CD4-positive, alpha-beta T cell treated with Interleukin-21 for 1 hour (primary cell): ENCODE measurements around the gene COP1.

ENCODE experiments used
- DNase-seq: peaks from one replicate; pipeline ENCODE4 v3.0.0-alpha.2; 2020

COP1 gene

GRCh38 chr1:175947771-175948170 is 259.3 kb downstream of the COP1 start:
- no peak for DNase-seq

GRCh38 chr1:175944591-175944990 is 262.5 kb downstream of the COP1 start:
- no peak for DNase-seq

GRCh38 chr1:175941164-175941563 is 265.9 kb downstream of the COP1 start:
- DNase-seq = no peak

- no peak for DNase-seq
Measured at GRCh38 chr1:175936736-175937135, 270.4 kb downstream of the COP1 start.

- DNase-seq = no peak
Measured at GRCh38 chr1:175935566-175936115, 271.4 kb downstream of the COP1 start.

- DNase-seq = no peak
Measured at GRCh38 chr1:175935166-175935565, 271.9 kb downstream of the COP1 start.

GRCh38 chr1:175933801-175934200 is 273.3 kb downstream of the COP1 start:
- DNase-seq = no peak

DNA sequence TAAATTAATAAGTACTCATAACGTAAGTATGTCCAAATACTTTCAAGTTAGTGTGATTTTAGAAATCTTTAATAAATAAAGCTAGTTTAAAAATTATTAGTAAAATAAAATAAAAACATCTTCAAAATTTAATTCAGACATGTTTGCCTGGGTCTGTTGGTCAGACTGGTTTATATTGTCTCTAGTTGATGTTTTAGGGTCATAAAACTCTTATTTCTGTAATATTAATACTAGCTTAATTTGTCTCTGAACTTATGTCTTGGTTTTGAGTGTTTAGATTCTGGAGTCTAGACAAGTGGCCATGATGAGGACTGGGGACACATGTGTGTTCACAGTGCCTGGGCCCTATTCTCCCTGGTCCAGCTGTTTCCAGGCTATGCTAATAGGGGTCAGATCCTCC is 279.1 kb downstream of the COP1 start:
- DNase-seq = no peak

- no peak for DNase-seq
Measured at GRCh38 chr1:175922254-175922881, 284.7 kb downstream of the COP1 start.

DNA sequence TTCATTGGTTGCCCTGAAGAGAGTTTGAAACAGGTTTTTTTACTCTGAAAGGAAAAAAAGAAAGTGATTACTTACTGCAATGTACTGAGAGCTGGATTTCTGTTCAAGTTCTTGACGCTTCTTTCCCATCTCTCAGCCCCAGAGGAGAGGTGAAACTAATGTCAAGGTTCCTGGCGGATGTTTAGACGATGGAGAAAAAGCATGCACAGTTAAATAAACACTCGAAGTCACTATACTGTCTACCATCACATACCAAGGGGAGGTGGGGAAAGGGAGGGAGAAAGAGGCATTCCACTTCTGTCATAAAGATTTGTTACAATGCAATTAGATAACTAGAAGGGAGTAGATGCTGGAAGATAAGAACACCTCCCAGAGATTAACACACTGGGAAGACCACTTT is 286.7 kb downstream of the COP1 start:
- DNase-seq = no peak

DNA sequence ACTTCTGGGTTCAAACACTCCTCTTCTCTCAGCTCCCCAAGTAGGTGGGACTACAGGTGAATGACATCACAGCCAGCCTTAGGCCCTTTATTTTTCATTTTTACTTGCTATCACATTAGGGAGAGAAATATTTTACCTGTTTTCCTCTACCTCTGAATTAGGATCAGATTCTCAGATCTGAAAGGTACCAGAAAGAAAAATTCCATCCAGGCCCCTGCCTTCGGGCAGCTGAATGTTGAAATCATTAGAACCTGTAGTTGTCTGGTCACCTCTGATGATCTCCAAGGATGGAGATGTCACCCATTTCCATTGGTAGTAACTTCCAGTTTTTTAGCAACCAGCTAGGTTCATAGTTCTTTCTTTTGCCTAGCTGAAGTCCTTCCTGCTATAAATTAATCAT is 288.1 kb downstream of the COP1 start:
- DNase-seq = no peak

GRCh38 chr1:175918364-175918801 is 288.7 kb downstream of the COP1 start:
- no peak for DNase-seq

GRCh38 chr1:175914115-175914514 is 293.0 kb downstream of the COP1 start:
- no peak for DNase-seq

- DNase-seq = no peak
Measured at GRCh38 chr1:175911138-175911537, 295.9 kb downstream of the COP1 start.

- DNase-seq = no peak
Measured at GRCh38 chr1:175906370-175906769, 300.7 kb downstream of the COP1 start.

- DNase-seq = no peak
Measured at GRCh38 chr1:175904808-175905207, 302.3 kb downstream of the COP1 start.

GRCh38 chr1:175902281-175902680 is 304.8 kb downstream of the COP1 start:
- DNase-seq = no peak

DNA sequence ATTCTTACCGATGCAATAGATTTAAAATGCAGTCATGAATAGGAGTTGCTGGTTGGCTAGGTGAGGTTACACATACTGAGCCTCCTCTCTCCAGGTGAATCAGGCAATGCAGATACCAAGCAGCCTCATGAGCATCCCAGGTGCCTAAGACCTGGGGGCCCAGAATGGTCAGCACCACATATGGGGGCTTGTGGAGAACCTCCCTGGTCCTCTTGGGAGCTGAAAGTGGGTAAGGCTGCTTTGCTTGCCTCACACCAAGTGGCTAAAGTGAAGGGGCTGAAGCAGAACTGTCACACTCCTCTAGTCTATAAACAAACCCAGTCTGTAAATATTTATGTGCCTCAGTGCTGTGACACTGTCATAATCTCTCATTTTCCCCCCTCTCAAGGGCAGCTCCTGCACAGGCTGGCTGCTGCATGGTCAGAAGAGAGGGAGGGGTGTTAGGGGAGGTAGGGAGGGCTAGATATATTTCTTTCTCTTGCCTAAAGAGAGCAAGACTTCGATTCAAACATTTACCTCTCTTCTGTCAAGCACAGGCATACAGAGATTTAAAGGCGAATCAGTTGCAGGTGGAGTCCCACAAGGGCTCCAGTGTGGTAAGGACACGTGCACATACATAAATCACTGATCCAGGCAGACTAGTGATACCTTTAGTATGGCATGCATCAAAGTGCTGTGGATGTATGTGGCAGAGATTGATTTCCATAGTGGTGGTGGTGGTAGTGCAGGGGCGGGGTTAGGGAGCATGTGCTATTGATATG is 305.8 kb downstream of the COP1 start:
- no peak for DNase-seq

DNA sequence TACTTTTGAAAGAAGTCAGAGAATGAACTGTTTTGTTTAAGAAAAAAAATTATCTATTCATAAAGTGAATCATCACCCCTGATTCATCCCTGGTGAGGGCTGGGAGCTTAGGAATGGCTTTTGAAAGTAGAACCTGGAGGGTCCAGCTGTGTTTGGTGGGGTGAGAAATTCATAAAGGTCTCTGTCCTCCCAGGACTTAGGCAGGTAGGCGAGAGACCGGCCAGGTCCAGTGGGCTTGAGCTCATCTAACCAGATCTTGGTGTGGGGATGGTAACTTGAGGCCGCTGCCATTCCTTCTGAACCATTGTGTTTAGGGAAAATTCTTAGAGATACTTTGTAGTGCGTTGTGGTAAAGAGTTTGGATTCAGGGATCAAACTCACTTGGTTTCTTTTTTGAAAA is 306.9 kb downstream of the COP1 start:
- no peak for DNase-seq

DNA sequence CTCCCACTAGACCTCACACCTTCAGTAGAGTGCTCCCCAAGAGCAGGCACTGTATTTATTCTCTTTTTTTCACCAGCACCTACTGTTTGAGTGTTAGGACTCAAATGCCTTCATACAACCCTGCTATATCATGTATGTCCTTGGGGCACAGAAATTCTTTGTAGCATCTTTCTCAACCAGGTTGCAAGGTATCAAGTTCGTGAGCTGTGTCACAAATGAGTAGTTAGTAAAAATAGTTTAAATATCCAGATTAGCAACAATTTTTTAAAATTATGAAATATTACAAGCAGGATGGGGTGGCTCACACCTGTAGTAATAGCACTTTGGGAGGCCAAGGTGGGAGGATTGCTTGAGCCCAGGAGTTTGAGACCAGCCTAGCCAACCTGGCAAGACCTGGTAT is 311.1 kb downstream of the COP1 start:
- DNase-seq = no peak
